Lower lobe of right lung (tissue), 2 donors: ENCODE measurements around the gene ZNF628. TPM values are rescaled to one million over a fixed set of nuclear protein-coding genes. Genes with fewer than 3 reads are reported as not detected.
A peak's percentile ranks its signal among the peaks of the same experiment; 100 is the strongest.

Experiments used
- ATAC-seq, 2 donors: fragments of 200-7000 bp; cut with Tn5 transposase; one replicate each; pipeline ENCODE4 v1.9.1; 2020 to 2022; ENCODE audit warnings: mild to moderate bottlenecking in 2 of 2, moderate library complexity in 2 of 2
- DNase-seq: peaks from one replicate; pipeline ENCODE4 v3.0.0-alpha.2; 2020
- H3K27ac ChIP-seq: fragments of 200-600 bp; one replicate; pipeline ENCODE4 v1.8.0; 2022
- H3K27me3 ChIP-seq: fragments of 200-600 bp; one replicate; pipeline ENCODE4 v1.8.0; 2022; ENCODE audit warnings: low read depth
- H3K36me3 ChIP-seq: fragments of 200-600 bp; one replicate; pipeline ENCODE4 v1.8.0; 2022; ENCODE audit warnings: mild to moderate bottlenecking
- H3K4me1 ChIP-seq: fragments of 200-600 bp; one replicate; pipeline ENCODE4 v1.8.0; 2022
- H3K4me3 ChIP-seq: fragments of 200-600 bp; one replicate; pipeline ENCODE4 v1.8.0; 2022; ENCODE audit warnings: mild to moderate bottlenecking
- H3K9me3 ChIP-seq: fragments of 200-600 bp; one replicate; pipeline ENCODE4 v1.8.0; 2022
- intact Hi-C: fragments of 100-400 bp; cut with DNase I; formaldehyde crosslinking; loops from one replicate; pipeline ENCODE4 v1.11.0; 2022
- total RNA-seq: library from RNA; stranded (reverse); fragmentation: NEBNext Ultra II Directional; extraction: Animal tissue kit (Norgen Biotek cat#: 25700); gene quantifications from one replicate; pipeline ENCODE4 v1.2.1, GENCODE V29; 2021
- TF ChIP-seq, protein P1 (sequence below): fragments of 200-600 bp; IDR thresholded peaks from one replicate; pipeline ENCODE4 v1.8.0; 2022; ENCODE audit warnings: antibody characterized with exemption, mild to moderate bottlenecking
- donor health status: DM: no; HTN: yes; CAD: no; lungs with severe emphysema.

ZNF628 gene
- total RNA-seq, 1 donor from 2014 or later = 7.1 TPM

- Histone ChIP-seq H3K27ac (no peak overlapping the region), H3K9me3 (no peaks in the 10 kb centered on the region), H3K36me3 (no peaks in the 10 kb centered on the region), H3K4me3 (no peak overlapping the region), H3K4me1 (peaks cover 10% of the 10 kb centered on the region), H3K27me3 (peaks cover 81% of the 10 kb centered on the region)
- intact Hi-C loops = no loop called here
- DNase-seq = no peak
- ATAC-seq = peak in 1 of 2 donors; percentile 23
- TF ChIP-seq, protein P1, sequence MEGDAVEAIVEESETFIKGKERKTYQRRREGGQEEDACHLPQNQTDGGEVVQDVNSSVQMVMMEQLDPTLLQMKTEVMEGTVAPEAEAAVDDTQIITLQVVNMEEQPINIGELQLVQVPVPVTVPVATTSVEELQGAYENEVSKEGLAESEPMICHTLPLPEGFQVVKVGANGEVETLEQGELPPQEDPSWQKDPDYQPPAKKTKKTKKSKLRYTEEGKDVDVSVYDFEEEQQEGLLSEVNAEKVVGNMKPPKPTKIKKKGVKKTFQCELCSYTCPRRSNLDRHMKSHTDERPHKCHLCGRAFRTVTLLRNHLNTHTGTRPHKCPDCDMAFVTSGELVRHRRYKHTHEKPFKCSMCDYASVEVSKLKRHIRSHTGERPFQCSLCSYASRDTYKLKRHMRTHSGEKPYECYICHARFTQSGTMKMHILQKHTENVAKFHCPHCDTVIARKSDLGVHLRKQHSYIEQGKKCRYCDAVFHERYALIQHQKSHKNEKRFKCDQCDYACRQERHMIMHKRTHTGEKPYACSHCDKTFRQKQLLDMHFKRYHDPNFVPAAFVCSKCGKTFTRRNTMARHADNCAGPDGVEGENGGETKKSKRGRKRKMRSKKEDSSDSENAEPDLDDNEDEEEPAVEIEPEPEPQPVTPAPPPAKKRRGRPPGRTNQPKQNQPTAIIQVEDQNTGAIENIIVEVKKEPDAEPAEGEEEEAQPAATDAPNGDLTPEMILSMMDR = no peak
Observed at GRCh38 chr19:55441319-55441691, 35.1 kb upstream of the ZNF628 start.

GRCh38 chr19:55441692-55442321 lies 34.6 kb upstream of the ZNF628 start:
- Histone ChIP-seq H3K36me3 (no peaks in the 10 kb centered on the region), H3K9me3 (no peaks in the 10 kb centered on the region), H3K4me3 (no peak overlapping the region), H3K4me1 (peaks cover 10% of the 10 kb centered on the region), H3K27me3 (peaks cover 85% of the 10 kb centered on the region), H3K27ac (no peak overlapping the region)
- TF ChIP-seq, protein P1 = no peak
- no peak for DNase-seq
- intact Hi-C loops = no loop called here
- no peak for ATAC-seq

DNA sequence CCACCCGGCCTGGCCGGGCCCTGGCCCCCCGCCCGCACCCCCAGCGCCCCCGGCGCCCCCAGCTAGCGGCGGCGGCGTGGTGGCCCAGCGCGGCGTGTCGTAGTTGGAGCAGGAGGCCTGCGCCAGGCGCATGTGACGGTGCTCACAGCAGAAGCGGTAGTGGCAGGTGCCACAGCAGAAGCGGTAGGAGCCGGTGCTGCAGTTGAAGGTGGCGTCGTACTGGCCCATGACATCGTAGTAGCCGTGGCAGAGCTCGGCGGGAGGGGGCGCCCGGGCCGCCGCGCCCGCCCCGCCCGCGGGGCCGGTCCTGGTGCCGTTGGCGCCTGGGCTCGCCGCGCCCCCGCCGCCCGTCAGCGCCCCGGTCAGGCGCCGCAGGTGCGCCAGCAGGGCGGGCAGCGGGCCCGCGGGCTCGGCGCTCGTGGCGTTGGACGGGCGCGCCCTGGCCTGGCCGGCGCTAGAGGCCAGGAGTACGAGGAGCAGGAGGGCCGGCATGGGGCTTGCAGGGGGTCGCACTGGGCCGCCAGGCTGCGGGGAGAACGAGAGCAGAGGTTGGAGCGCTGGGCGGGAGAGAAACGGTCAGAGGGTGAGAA lies 34.0 kb upstream of the ZNF628 start:
- Histone ChIP-seq H3K27me3 (peaks cover 84% of the 10 kb centered on the region), H3K9me3 (no peaks in the 10 kb centered on the region), H3K36me3 (no peaks in the 10 kb centered on the region), H3K4me3 (no peak overlapping the region), H3K4me1 (peaks cover 10% of the 10 kb centered on the region), H3K27ac (no peak overlapping the region)
- TF ChIP-seq, protein P1 = no peak
- intact Hi-C loops = no loop called here
- ATAC-seq (no peak), DNase-seq (no peak)

DNA sequence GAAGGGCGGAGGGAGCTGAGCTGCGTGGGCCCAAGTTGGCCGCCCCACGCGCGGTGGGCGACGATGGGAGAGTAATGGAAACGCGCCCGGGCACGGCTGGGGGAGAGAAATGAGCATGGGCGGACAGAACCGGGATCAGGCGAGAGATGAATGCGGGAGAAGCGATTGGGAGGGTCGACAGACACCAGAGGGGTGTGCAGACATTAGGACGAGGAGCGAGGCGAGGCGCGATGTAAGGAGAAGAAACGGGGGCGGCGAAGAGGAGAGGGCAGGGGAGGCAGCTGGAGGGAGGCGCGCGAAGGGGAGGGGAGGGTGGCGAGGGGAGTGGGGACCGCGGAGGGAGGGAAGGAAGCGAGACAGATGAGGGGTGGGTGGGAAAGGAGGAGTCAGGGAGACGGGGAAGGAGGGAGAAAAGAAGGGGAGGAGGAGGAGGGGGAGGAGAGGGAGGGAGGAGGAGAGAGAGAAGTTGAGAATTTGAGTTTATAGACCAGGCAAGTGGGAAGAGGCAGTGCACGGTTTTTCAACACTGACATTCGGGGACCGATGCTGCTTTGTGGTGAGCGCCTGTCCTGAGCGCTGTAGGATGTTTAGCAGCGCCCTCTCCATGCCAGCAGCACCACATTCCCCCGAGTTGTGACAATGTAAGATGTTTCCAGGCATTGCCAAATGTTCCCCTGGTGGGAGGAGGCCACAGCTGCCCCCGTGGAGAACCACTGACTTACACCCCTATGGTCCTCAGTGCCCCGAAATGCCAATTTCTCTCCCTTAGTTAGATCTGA lies 33.2 kb upstream of the ZNF628 start, which contains the start of gene SHISA7:
SHISA7 (minus strand) TSS at position 256 of the 779 bp plus-strand sequence. CDS start 437 bp downstream, outside the sequence.
- no peaks in the 10 kb centered on the region for H3K36me3 ChIP-seq
- H3K27me3 ChIP-seq = peaks cover 81% of the 10 kb centered on the region
- intact Hi-C loops = no loop called here
- H3K9me3 ChIP-seq = no peaks in the 10 kb centered on the region
- no peak within 1 kb of the TSS for H3K4me3 ChIP-seq
- peaks cover 10% of the 10 kb centered on the region for H3K4me1 ChIP-seq
- no peak within 1 kb of the TSS for H3K27ac ChIP-seq
- TF ChIP-seq, protein P1 = no peak
- no peak for DNase-seq
- ATAC-seq = no peak

DNA sequence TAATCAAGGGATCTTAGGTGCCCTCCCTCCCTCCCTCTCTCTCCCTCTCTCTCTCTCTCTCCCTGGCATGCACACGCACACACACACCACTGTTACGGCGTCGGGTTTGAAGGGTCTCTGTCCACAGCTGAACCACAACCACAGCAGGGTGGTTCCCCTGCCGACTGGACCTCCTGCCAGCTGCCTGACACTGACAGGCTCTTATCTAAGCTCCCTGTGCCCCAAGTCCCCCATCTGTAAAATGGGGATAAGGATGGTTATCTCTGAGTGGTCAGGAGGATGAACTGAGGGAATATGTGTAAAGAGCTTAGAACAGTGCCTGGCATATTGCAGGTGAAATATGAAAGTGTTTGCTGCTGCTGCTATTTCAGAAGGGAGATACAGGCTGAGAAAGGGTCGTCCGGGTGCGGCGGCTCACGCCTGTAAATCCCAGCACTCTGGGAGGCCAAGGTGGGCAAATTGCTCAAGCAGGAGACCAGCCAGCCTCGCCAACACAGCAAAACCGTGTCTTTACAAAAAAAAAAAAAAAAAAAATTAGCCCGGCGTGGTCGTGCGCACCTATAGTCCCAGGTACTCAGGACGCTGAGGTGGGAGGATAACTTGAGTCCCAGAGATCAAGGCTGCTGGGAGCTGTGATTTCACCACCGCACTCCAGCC lies 32.5 kb upstream of the ZNF628 start:
- DNase-seq (no peak), ATAC-seq (no peak)
- Histone ChIP-seq H3K36me3 (no peaks in the 10 kb centered on the region), H3K4me1 (peaks cover 10% of the 10 kb centered on the region), H3K9me3 (no peaks in the 10 kb centered on the region), H3K27ac (no peak overlapping the region), H3K4me3 (no peak overlapping the region), H3K27me3 (peaks cover 74% of the 10 kb centered on the region)
- TF ChIP-seq, protein P1 = no peak
- intact Hi-C loops = no loop called here
